HEK293 (cell line): ENCODE measurements around the gene ARSJ.

Experiments used
- CTCF ChIA-PET: fragments of 350-600 bp; formaldehyde crosslinking; extraction: SDS; loops from one replicate; lab custom pipeline; 2021; ENCODE audit warnings: antibody characterized with exemption; lab: Yijun Ruan, JAX
- POLR2A ChIA-PET: fragments of 300-600 bp; formaldehyde crosslinking; extraction: SDS; loops from one replicate; lab custom pipeline; 2020; ENCODE audit warnings: antibody characterized with exemption, inconsistent platforms; lab: Yijun Ruan, JAX
- H3K27ac ChIP-seq: fragments of 200-500 bp; sonication (Bioruptor generic); 2 replicates; pipeline ENCODE4 v1.5.1; 2014; ENCODE audit warnings: low read depth, low read length, control low read depth, inconsistent platforms; ENCODE audit errors: extremely low read depth
- H3K36me3 ChIP-seq, 2 experiments: fragments of 200-500 bp in 1 of 2; sonication (Bioruptor generic) in 1 of 2; 1 replicate in 1 of 2; 2 replicates in 1 of 2; pipeline ENCODE4 v1.5.1; 2014 to 2017; ENCODE audit warnings: inconsistent platforms in 2 of 2, low read length in 2 of 2; ENCODE audit not compliant: control insufficient read depth in 2 of 2, insufficient read depth in 1 of 2
- H3K4me1 ChIP-seq: fragments of 200-500 bp; sonication (Bioruptor generic); 2 replicates; pipeline ENCODE4 v1.5.1; 2014; ENCODE audit warnings: mild to moderate bottlenecking, low read length, inconsistent platforms; ENCODE audit not compliant: control insufficient read depth, insufficient read depth
- H3K4me3 ChIP-seq: 2 replicates; pipeline ENCODE4 v1.5.1; 2011; ENCODE audit warnings: low read depth, mild to moderate bottlenecking, control low read depth, low read length, moderate library complexity
- H3K9me3 ChIP-seq: fragments of 200-500 bp; sonication (Bioruptor generic); 2 replicates; pipeline ENCODE4 v1.5.1; 2014; ENCODE audit warnings: low read depth, low read length, inconsistent platforms; ENCODE audit not compliant: control insufficient read depth, insufficient read depth
- BCL6B ChIP-seq: fragments of 450-650 bp; formaldehyde crosslinking; IDR thresholded peaks from 2 replicates; pipeline ENCODE4 v1.5.1; 2017; ENCODE audit warnings: missing biosample characterization, missing genetic modification characterization
- HOXD13 ChIP-seq: sonication (generic); formaldehyde crosslinking; IDR thresholded peaks from 2 replicates; pipeline ENCODE4 v1.8.0; 2022; ENCODE audit warnings: missing genetic modification reagents, borderline replicate concordance
- PRDM10 ChIP-seq: fragments of 450-650 bp; formaldehyde crosslinking; IDR thresholded peaks from 2 replicates; pipeline ENCODE4 v1.5.1; 2016; ENCODE audit warnings: missing biosample characterization, missing genetic modification characterization
- SCRT2 ChIP-seq: fragments of 450-650 bp; formaldehyde crosslinking; IDR thresholded peaks from 2 replicates; pipeline ENCODE4 v1.5.1; 2016; ENCODE audit warnings: missing biosample characterization, missing genetic modification characterization
- ZEB2 ChIP-seq: fragments of 450-650 bp; formaldehyde crosslinking; IDR thresholded peaks from 2 replicates; pipeline ENCODE4 v1.5.1; 2016; ENCODE audit warnings: missing biosample characterization, missing genetic modification characterization
- ZNF112 ChIP-seq: fragments of 450-650 bp; formaldehyde crosslinking; IDR thresholded peaks from 2 replicates; pipeline ENCODE4 v1.5.0; 2017; ENCODE audit warnings: missing biosample characterization, missing genetic modification characterization
- ZNF121 ChIP-seq: fragments of 450-650 bp; formaldehyde crosslinking; IDR thresholded peaks from 2 replicates; pipeline ENCODE4 v1.5.1; 2016; ENCODE audit warnings: missing biosample characterization, missing genetic modification characterization
- ZNF155 ChIP-seq: fragments of 450-650 bp; formaldehyde crosslinking; IDR thresholded peaks from 2 replicates; pipeline ENCODE4 v1.5.1; 2016; ENCODE audit warnings: missing biosample characterization, missing genetic modification characterization
- ZNF23 ChIP-seq: fragments of 450-650 bp; formaldehyde crosslinking; IDR thresholded peaks from 2 replicates; pipeline ENCODE4 v1.5.1; 2016; ENCODE audit warnings: missing biosample characterization, missing genetic modification characterization, borderline replicate concordance
- ZNF354C ChIP-seq: fragments of 450-650 bp; formaldehyde crosslinking; IDR thresholded peaks from 2 replicates; pipeline ENCODE4 v1.5.1; 2016; ENCODE audit warnings: missing biosample characterization, missing genetic modification characterization, low read depth, borderline replicate concordance
- ZNF488 ChIP-seq: fragments of 450-650 bp; formaldehyde crosslinking; IDR thresholded peaks from 2 replicates; pipeline ENCODE4 v1.5.1; 2016; ENCODE audit warnings: missing biosample characterization, missing genetic modification characterization
- ZNF514 ChIP-seq: fragments of 450-650 bp; formaldehyde crosslinking; IDR thresholded peaks from 2 replicates; pipeline ENCODE4 v1.5.1; 2016; ENCODE audit warnings: missing biosample characterization, missing genetic modification characterization
- ZNF529 ChIP-seq: fragments of 450-650 bp; formaldehyde crosslinking; IDR thresholded peaks from 2 replicates; pipeline ENCODE4 v1.5.1; 2017; ENCODE audit warnings: missing genetic modification characterization, missing biosample characterization; ENCODE audit not compliant: insufficient replicate concordance
- ZNF704 ChIP-seq: fragments of 450-650 bp; formaldehyde crosslinking; IDR thresholded peaks from 2 replicates; pipeline ENCODE4 v1.5.1; 2016; ENCODE audit warnings: missing biosample characterization, missing genetic modification characterization
- ZNF768 ChIP-seq: fragments of 450-650 bp; formaldehyde crosslinking; IDR thresholded peaks from 2 replicates; pipeline ENCODE4 v1.5.1; 2018; ENCODE audit warnings: missing biosample characterization, mild to moderate bottlenecking, missing genetic modification characterization
- ZNF777 ChIP-seq: fragments of 450-650 bp; formaldehyde crosslinking; IDR thresholded peaks from 2 replicates; pipeline ENCODE4 v1.5.1; 2017; ENCODE audit warnings: missing biosample characterization, missing genetic modification characterization, borderline replicate concordance
- TF ChIP-seq, protein P1 (sequence below): fragments of 450-650 bp; formaldehyde crosslinking; IDR thresholded peaks from 2 replicates; pipeline ENCODE4 v1.5.1; 2016; ENCODE audit warnings: missing biosample characterization, missing genetic modification characterization
- TF ChIP-seq, protein P2 (sequence below): fragments of 450-650 bp; formaldehyde crosslinking; IDR thresholded peaks from 2 replicates; pipeline ENCODE4 v1.5.1; 2016; ENCODE audit warnings: missing biosample characterization, missing genetic modification characterization

Gene ARSJ

GRCh38 chr4:114019276-114019968 is 40.0 kb upstream of the ARSJ start:
- POLR2A ChIA-PET = no interaction called here
- H3K27ac ChIP-seq = no peak overlapping the region
- H3K9me3 ChIP-seq = no peaks in the 10 kb centered on the region
- no peaks in the 10 kb centered on the region; the same call in 1 of the 2 replicates for H3K4me1 ChIP-seq
- no peaks in the 10 kb centered on the region for H3K36me3 ChIP-seq
- CTCF ChIA-PET = no interaction called here
- no peak overlapping the region for H3K4me3 ChIP-seq
- TF ChIP-seq ZNF529 (tag by site-specific recombination) (no peak), SCRT2 (tag by site-specific recombination) (no peak), ZNF23 (tag by site-specific recombination) (no peak), ZNF514 (tag by site-specific recombination) (no peak), ZNF354C (tag by site-specific recombination) (no peak), ZNF768 (no peak), PRDM10 (tag by site-specific recombination) (no peak), ZNF777 (no peak), ZNF155 (no peak), ZNF488 (no peak)

- Histone ChIP-seq H3K27ac (no peak overlapping the region), H3K4me3 (no peak overlapping the region), H3K36me3 (no peaks in the 10 kb centered on the region), H3K9me3 (no peaks in the 10 kb centered on the region), H3K4me1 (no peaks in the 10 kb centered on the region; the same call in 1 of the 2 replicates)
- POLR2A ChIA-PET = no interaction called here
- CTCF ChIA-PET = interaction anchor here (0.6 kb wide), 1 partner anchor 54 kb away, joined by 4 read pairs; no protein-coding TSS in a partner anchor
- TF ChIP-seq HOXD13 (CRISPR knock-in tag) (no peak), ZNF704 (no peak), ZNF112 (tag by site-specific recombination) (no peak), ZEB2 (tag by site-specific recombination) (no peak), BCL6B (tag by site-specific recombination) (no peak), ZNF121 (tag by site-specific recombination) (no peak), ZNF488 (no peak)
- TF ChIP-seq, protein P1, sequence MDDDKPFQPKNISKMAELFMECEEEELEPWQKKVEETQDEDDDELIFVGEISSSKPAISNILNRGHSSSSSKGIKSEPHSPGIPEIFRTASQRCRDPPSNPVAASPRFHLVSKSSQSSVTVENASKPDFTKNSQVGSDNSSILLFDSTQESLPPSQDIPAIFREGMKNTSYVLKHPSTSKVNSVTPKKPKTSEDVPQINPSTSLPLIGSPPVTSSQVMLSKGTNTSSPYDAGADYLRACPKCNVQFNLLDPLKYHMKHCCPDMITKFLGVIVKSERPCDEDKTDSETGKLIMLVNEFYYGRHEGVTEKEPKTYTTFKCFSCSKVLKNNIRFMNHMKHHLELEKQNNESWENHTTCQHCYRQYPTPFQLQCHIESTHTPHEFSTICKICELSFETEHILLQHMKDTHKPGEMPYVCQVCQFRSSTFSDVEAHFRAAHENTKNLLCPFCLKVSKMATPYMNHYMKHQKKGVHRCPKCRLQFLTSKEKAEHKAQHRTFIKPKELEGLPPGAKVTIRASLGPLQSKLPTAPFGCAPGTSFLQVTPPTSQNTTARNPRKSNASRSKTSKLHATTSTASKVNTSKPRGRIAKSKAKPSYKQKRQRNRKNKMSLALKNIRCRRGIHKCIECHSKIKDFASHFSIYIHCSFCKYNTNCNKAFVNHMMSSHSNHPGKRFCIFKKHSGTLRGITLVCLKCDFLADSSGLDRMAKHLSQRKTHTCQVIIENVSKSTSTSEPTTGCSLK (tag by site-specific recombination) = no peak
- TF ChIP-seq, protein P2, sequence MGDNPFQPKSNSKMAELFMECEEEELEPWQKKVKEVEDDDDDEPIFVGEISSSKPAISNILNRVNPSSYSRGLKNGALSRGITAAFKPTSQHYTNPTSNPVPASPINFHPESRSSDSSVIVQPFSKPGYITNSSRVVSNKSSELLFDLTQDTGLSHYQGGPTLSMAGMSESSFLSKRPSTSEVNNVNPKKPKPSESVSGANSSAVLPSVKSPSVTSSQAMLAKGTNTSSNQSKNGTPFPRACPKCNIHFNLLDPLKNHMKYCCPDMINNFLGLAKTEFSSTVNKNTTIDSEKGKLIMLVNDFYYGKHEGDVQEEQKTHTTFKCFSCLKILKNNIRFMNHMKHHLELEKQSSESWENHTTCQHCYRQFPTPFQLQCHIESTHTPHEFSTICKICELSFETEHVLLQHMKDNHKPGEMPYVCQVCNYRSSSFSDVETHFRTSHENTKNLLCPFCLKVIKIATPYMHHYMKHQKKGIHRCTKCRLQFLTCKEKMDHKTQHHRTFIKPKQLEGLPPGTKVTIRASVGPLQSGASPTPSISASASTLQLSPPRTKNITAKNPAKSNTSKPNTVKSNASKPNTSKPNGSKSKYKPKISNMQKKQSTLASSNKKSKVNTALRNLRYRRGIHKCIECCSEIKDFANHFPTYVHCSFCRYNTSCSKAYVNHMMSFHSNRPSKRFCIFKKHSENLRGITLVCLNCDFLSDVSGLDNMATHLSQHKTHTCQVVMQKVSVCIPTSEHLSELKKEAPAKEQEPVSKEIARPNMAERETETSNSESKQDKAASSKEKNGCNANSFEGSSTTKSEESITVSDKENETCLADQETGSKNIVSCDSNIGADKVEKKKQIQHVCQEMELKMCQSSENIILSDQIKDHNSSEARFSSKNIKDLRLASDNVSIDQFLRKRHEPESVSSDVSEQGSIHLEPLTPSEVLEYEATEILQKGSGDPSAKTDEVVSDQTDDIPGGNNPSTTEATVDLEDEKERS = no peak
Measured at GRCh38 chr4:114017120-114017917, 37.9 kb upstream of the ARSJ start.
